ENCODE results near the gene TXK.

Gene TXK

GRCh38 chr4:48141048-48141447 is 7.0 kb upstream of the TXK start:
- Histone ChIP-seq H3K36me3 (ENCODE audit: control insufficient read depth in 2 of 2, insufficient read depth in 1 of 2, low read length in 2 of 2) (peaks cover 0 to 14% of the 10 kb centered on the region in 2 experiments; a peak in 1 of 3 replicates), H3K9me3 (ENCODE audit: control insufficient read depth, insufficient read depth, low read depth, low read length) (no peaks in the 10 kb centered on the region), H3K27ac (ENCODE audit: extremely low read depth, low read depth, low read length) (no peak overlapping the region), H3K4me3 (ENCODE audit: low read depth, low read length) (no peak overlapping the region), H3K4me1 (ENCODE audit: control insufficient read depth, insufficient read depth, low read length) (no peaks in the 10 kb centered on the region)
- CTCF ChIA-PET: interaction anchor here (0.6 to 2.4 kb wide), 9 partner anchors 12 to 405 kb away, joined by 3 to 19 read pairs (median 4); no protein-coding TSS in a partner anchor
- TF ChIP-seq CTCF (tag by site-specific recombination; IDR thresholded peaks at IDR 0.05) (0 out of 2 replicates have a peak, but pooled peaks have one; percentile 25), ZNF654 (tag by site-specific recombination; IDR thresholded peaks at IDR 0.05; ENCODE audit: low read depth) (peak; percentile 58), ZNF600 (tag by site-specific recombination; IDR thresholded peaks at IDR 0.05) (no peak)
- POLR2A ChIA-PET: no interaction called here

DNA sequence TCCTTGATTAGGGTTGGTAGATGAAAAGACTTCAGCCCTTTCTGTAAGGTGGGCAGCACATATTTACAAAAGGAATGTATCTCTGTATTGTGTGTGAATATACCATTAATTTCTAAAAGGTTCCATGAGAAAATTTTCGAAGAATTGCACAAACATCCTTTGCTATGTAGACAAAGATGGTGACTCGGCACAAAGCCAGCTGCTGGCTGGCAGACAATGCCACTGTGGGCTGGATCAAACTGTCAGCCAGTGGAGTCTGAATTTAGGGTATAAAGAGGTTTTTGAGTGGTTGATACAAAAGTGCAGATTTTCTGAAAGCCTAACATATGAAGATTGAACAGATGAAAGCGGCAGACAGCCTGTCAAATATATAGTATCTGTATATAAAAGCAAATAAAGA is 5.6 kb upstream of the TXK start:
- ChIA-PET POLR2A (no interaction called here), CTCF (interaction anchor here (0.7 to 2.8 kb wide), 6 partner anchors 11 to 407 kb away, joined by 3 to 19 read pairs (median 4); no protein-coding TSS in a partner anchor)
- no peak overlapping the region for H3K27ac ChIP-seq (ENCODE audit: extremely low read depth, low read depth, low read length)
- H3K4me1 ChIP-seq (ENCODE audit: control insufficient read depth, insufficient read depth, low read length): no peaks in the 10 kb centered on the region
- no peak for TF ChIP-seq ZBTB48 (tag by site-specific recombination; IDR thresholded peaks at IDR 0.05)
- no peak for TF ChIP-seq ZNF624 (tag by site-specific recombination; IDR thresholded peaks at IDR 0.05)
- TF ChIP-seq ZBTB17 (tag by site-specific recombination; IDR thresholded peaks at IDR 0.05): no peak
- TF ChIP-seq ZNF555 (tag by site-specific recombination; conservative IDR thresholded peaks at IDR 0.05): no peak
- TF ChIP-seq CTCF (tag by site-specific recombination; IDR thresholded peaks at IDR 0.05): no peak
- no peak for TF ChIP-seq IKZF3 (tag by site-specific recombination; IDR thresholded peaks at IDR 0.05)
- H3K9me3 ChIP-seq (ENCODE audit: control insufficient read depth, insufficient read depth, low read depth, low read length): no peaks in the 10 kb centered on the region
- H3K36me3 ChIP-seq (ENCODE audit: control insufficient read depth in 2 of 2, insufficient read depth in 1 of 2, low read length in 2 of 2): peaks cover 0 to 19% of the 10 kb centered on the region in 2 experiments; a peak in 1 of 3 replicates
- no peak overlapping the region for H3K4me3 ChIP-seq (ENCODE audit: low read depth, low read length)

DNA sequence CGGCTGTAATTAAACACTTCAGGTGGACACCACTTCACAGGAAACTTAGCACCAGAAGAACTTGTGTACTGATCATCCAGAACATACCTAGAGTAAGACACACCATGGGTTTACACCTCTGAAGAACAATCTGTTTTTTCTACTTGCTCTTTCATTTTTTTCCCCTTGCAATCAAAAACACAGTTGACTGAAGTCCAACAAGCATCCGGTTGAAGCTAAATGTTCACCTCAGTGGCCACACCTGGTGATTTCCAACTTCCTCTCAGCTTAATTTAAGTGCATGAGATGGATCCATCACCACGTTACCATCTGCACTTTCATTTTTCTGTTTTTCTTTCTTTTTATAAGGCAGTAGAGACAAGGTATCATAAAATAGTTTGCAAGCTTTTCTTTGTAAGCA is 4.9 kb upstream of the TXK start:
- POLR2A ChIA-PET: no interaction called here

More for the DNA sequence above, 4.9 kb upstream of the TXK start:
- no peaks in the 10 kb centered on the region for H3K9me3 ChIP-seq (ENCODE audit: control insufficient read depth, insufficient read depth, low read depth, low read length)
- TF ChIP-seq ZNF626 (tag by site-specific recombination; IDR thresholded peaks at IDR 0.05): no peak
- no peak for TF ChIP-seq OSR2 (tag by site-specific recombination; IDR thresholded peaks at IDR 0.05)
- TF ChIP-seq ZBTB6 (tag by site-specific recombination; IDR thresholded peaks at IDR 0.05): no peak
- TF ChIP-seq ZNF350 (tag by site-specific recombination; IDR thresholded peaks at IDR 0.05): no peak
- TF ChIP-seq ZNF48 (tag by site-specific recombination; IDR thresholded peaks at IDR 0.05): no peak
- TF ChIP-seq ZNF175 (tag by site-specific recombination; IDR thresholded peaks at IDR 0.05): no peak
- no peak for TF ChIP-seq ZNF169 (tag by site-specific recombination; IDR thresholded peaks at IDR 0.05)
- no peak for TF ChIP-seq ZNF621 (tag by site-specific recombination; IDR thresholded peaks at IDR 0.05)
- no peaks in the 10 kb centered on the region for H3K4me1 ChIP-seq (ENCODE audit: control insufficient read depth, insufficient read depth, low read length)
- peaks cover 0 to 19% of the 10 kb centered on the region in 2 experiments; a peak in 1 of 3 replicates for H3K36me3 ChIP-seq (ENCODE audit: control insufficient read depth in 2 of 2, insufficient read depth in 1 of 2, low read length in 2 of 2)
- H3K4me3 ChIP-seq (ENCODE audit: low read depth, low read length): no peak overlapping the region
- CTCF ChIA-PET: interaction anchor here (0.5 to 2.8 kb wide), 4 partner anchors 10 to 407 kb away, joined by 4 to 19 read pairs (median 6); no protein-coding TSS in a partner anchor
- no peak overlapping the region for H3K27ac ChIP-seq (ENCODE audit: extremely low read depth, low read depth, low read length)

Measured in HEK293 (cell line).